Dermis microvascular lymphatic vessel endothelial cell (primary cell): Measurements from ENCODE around the gene RAB37. TPM values are rescaled to one million over a fixed set of nuclear protein-coding genes. Genes with fewer than 3 reads are reported as not detected.
A peak's percentile ranks its signal among the peaks of the same experiment; 100 is the strongest.

Experiments used
- DNase-seq, 2 donors: peaks; one replicate each; pipeline versions ENCODE4 v3.0.0 to v3.0.0-alpha.2; 2010; ENCODE audit warnings: low read depth in 2 of 2
- total RNA-seq: library from RNA; depleted of rRNA; stranded (reverse); fragments of >200 nt; gene quantifications from 2 replicates; pipeline ENCODE4 v1.2.1, GENCODE V29; 2014

The RAB37 gene
- total RNA-seq, 1 donor from 2014 or later: 0.13 TPM

DNA sequence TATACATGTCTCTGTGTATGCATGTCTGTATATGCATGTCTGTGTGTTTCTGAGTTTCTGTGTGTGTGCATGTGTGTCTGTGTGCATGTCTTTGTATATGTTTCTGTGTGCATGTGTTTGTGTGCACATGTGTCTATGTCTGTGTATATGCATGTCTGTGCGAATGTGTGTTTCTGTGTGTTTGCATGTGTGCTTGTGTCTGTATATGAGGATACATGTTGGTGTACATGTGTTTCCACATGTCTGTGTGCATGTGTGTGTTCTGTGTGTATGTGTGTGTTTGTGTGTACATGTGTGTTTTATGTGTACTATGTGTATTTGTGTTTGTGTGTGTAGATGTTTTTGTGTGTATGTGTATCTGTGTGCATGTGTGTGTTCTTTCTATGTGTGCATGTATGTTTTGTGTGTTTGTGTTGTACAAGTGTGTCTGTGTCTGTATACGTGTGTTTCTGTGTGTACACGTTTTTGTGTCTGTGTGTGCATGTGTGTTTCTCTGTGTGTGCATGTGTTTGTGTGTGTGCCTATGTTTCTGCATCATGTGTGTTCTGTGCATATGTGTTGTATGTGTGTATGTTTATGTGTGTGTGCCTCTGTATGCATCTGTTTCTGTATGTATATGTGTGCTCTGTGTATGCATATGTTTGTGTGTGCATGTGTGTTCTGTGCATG lies 8.9 kb upstream of the RAB37 start:
- DNase-seq: no peak

DNA sequence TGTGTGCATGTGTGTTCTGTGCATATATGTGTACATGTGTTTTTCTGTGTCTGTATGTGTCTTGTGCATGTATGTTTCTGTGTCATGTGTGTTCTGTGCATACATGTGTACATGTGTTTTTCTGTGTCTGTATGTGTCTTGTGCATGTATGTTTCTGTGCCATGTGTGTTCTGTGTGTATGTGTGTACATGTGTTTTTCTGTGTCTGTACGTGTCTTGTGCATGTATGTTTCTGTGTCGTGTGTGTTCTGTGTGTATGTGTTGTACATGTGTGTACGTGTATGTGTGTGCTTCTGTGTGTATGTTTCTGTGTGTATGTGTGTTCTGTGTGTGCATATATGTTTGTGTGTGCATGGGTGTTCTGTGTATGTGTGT lies 8.4 kb upstream of the RAB37 start:
- no peak for DNase-seq

- DNase-seq: no peak
Measured at GRCh38 chr17:74729368-74729767, 7.7 kb upstream of the RAB37 start.

- no peak for DNase-seq
Measured at GRCh38 chr17:74729866-74730265, 7.2 kb upstream of the RAB37 start.

GRCh38 chr17:74730491-74731346 lies 6.3 kb upstream of the RAB37 start:
- no peak for DNase-seq

DNA sequence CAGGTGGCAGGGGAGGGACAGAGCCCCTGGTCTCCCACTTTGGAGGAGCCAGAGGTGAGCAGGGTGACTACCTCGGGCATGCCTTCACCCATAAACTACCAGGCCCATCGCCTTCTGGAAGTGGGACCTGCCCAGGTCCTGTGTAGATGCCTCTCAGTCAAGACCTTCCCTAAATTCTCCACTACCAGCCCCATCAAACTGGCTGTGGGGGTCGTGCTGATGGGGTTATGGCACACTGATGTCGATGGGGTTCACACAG lies 5.8 kb upstream of the RAB37 start:
- no peak for DNase-seq

GRCh38 chr17:74732042-74732867 lies 4.8 kb upstream of the RAB37 start:
- no peak for DNase-seq

DNA sequence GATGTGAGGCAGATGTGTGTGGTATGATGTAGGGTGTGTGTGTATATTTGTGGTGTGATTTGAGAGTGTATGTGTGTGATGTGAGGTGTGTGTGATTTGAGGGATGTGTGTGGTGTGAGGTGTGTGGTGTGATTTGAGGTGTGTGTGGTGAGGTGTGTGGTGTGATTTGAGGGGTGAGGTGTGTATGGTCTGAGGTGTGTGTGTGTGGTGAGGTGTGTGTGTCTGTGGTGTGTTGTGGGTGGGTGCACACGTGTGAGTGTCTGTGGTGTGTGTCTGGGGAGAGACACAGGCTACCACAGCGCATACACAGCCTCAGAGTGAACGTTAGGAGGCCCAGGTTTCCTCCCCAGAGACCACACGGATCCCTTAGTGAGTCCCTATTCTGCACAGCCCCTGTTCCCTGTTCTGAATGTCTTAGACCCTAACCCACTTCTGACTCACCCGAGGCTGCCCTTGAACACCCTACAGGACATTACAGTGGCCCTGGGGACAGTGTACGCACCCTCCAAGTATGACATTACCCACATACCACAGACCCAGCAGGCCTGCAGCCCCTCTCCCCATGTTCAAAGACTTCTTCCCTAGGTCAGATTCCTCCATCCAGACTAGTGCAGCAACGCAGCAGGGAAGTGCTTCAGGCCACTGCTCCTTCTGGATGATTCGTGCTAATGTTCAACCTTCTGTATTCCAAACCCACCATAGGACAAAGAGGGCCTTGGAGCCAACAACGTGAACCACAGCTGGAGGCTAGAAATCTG lies 3.5 kb upstream of the RAB37 start:
- no peak for DNase-seq

DNA sequence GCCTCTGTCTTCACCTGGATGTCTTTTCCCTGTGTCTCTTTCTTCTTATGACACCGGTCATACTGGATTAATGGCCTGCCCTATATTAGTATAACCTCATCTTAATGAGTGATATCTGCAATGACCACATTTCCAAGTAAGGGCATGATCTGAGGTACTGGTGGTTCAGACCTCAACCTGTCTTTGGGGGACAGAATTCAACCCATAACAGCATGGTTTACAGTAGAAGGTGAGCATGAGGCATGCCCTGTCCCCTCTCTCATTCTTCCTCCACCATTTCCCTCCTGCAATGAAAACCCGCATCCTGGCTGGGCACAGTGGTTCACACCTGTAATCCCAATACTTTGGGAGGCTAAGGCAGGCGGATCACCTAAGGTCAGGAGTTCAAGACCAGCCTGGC lies 2.8 kb upstream of the RAB37 start:
- no peak for DNase-seq

DNA sequence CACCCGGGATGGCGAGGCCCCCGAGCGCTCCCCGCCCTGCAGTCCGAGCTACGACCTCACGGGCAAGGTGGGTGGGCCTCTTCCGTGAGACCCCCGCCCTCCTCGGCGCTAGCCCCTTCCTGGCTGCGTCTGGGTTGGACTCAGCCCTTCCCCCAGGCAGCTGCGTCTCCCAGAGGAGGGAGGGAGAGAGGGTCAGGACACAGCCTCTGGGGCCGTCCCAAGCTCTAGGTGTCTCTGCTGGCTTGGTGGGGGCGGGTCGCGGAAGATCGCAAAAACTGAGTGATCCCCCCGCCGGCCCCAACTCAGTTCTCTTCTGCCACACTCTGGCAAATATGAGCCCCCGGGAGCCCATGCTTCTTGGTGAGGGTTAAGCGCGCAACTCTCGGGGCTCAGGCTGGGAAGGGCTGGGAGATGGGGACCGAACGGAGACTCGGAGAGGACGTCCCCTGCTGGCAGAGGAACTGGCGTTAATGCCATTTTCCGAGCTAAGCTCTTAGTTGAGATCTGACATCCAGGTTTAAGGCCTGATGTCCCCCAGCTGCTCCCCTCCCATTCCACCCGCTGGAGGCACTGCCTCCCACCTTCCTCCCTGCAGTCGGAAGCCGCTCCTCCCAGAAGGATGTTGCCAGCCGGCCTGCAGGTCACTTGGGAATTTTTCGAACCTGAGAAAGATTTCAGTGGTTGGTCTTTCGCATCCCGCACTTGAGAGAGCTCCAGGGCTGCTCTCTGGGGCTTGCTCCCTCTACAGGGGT lies 419 bp downstream of the RAB37 start:
- DNase-seq: no peak

- DNase-seq: no peak
Measured at GRCh38 chr17:74738051-74738996, 1.3 kb downstream of the RAB37 start.

DNA sequence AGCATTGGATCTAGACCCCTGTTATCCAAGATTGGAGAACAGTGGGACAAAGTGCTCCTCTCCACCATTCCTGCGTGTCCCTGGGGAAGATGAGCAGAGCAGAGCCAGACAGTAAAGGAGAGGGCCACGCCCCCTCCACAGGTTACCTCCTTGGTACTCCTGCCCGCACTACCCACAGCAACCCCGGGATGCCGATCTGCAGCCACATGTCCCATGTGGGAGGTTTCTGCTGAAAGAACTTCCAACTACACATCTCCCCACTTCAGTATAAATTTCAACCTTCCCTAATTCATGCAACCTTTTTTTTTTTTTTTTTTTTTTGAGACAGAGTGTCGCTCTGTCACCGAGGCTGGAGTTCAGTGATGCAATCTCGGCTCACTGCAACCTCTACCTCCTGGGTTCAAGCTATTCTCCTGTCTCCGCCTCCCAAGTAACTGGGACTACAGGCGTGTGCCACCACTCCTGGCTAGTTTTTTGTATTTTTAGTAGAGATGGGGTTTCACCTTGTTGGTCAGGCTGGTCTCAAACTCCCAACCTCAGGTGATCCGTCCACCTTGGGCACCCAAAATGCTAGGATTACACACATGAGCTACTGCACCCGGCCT lies 2.3 kb downstream of the RAB37 start:
- no peak for DNase-seq

DNA sequence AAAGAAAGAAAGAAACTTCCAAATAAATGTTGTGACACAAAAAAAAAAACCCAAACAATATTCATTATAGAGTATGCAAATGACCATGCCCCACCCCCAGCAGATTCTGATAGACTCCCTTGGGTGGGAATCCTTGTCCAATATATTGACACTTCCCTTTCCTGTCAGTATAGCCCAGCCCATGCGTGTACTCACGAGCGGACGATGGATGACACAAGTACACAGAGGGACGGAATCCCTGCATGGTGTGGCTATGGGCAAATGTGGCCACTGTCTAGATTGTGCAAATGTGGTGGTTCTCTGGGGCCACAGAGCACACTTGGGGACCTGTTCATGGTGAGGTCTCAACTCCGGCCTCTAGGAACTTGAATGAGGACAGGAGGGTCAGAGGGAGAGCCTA lies 3.1 kb downstream of the RAB37 start:
- no peak for DNase-seq

DNA sequence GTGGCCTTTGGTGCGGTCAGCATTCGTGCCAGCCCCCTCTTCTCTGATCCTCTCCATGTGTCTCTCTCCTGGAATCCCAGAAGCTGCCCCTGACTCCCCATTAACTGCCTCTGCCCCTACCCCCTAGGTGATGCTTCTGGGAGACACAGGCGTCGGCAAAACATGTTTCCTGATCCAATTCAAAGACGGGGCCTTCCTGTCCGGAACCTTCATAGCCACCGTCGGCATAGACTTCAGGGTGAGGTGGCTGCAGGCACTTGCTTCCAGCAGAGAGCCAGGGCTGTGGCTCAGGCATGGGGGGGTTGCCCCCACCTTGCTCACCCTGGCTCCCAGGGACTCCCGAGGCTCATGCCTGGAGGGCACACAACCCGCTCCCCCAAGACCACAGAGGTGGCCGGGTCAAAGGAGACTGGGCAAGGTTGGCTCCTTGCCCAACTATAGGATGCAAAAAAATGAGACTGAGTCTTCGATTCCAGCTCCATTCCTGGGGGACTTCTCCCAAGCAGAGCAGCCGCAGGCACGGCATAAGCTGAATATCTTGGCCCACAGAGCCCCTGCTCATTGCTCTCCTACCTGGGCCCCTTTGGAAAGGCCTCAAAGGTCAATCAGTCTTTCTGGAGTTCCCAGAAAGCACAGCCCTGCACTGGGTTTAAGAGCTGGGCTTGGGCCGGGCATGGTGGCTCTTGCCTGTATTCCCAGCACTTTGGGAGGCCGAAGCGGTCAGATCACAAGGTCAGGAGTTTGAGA lies 3.8 kb downstream of the RAB37 start:
- DNase-seq: no peak

GRCh38 chr17:74742153-74742515 lies 5.1 kb downstream of the RAB37 start:
- DNase-seq: peak in 1 of 2 donors; percentile 43

GRCh38 chr17:74742978-74743545 lies 6.0 kb downstream of the RAB37 start:
- DNase-seq: no peak

- no peak for DNase-seq
Measured at GRCh38 chr17:74743755-74744154, 6.7 kb downstream of the RAB37 start.

- DNase-seq: no peak
Measured at GRCh38 chr17:74744349-74744713, 7.3 kb downstream of the RAB37 start.
